B cell (primary cell): ENCODE measurements around the gene SCRT2.

ENCODE experiments used
- CTCF ChIP-seq: fragments of 200-600 bp; IDR thresholded peaks from one replicate; pipeline ENCODE4 v1.8.0; 2022; ENCODE audit warnings: antibody characterized with exemption, mild to moderate bottlenecking
- EZH2 ChIP-seq: IDR thresholded peaks from 2 replicates; pipeline ENCODE4 v1.6.1; 2012; ENCODE audit warnings: borderline replicate concordance, low read depth, mild to moderate bottlenecking, moderate library complexity, low read length; ENCODE audit not compliant: insufficient read depth, poor library complexity, severe bottlenecking

GRCh38 chr20:646868-647233 is 28.8 kb downstream of the SCRT2 start:
- TF ChIP-seq EZH2 (no peak), CTCF (no peak)
